Measurements from ENCODE around the gene POT1.

The POT1 gene

GRCh38 chr7:124781418-124781817 lies 148.2 kb downstream of the POT1 start:
- no peak overlapping the region for H3K4me3 ChIP-seq (ENCODE audit: low read length)
- H3K9me3 ChIP-seq (ENCODE audit: control insufficient read depth, low read depth, low read length), result no peaks in the 10 kb centered on the region
- H3K36me3 ChIP-seq (ENCODE audit: control insufficient read depth, low read depth, low read length), result no peaks in the 10 kb centered on the region
- no peaks in the 10 kb centered on the region for H3K27me3 ChIP-seq (ENCODE audit: control insufficient read depth, insufficient read depth, low read length)
- H3K9ac ChIP-seq (ENCODE audit: low read length), result no peak overlapping the region
- H3K27ac ChIP-seq (ENCODE audit: low read length), result no peak overlapping the region
- H3K4me1 ChIP-seq (ENCODE audit: control insufficient read depth, low read depth, low read length), result peaks cover 18% of the 10 kb centered on the region

DNA sequence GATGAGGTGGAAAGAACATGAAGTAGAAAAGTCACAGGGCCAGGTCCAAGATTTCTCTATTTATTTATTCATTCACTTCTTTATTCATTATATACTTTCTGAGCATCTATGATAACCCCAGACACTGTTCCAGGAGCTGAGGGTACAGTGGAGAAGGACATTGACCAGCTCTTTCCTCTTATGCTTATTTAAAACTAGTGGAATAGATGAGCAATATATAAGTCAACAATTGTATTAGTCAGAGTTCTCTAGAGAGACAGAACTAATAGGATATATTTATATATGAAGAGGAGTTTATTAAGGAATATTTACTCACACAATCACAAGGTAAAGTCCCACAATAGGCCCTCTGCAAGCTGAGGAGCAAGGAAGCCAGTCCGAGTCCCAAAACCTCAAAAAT lies 149.0 kb downstream of the POT1 start:
- Histone ChIP-seq H3K4me1 (ENCODE audit: control insufficient read depth, low read depth, low read length) (peaks cover 18% of the 10 kb centered on the region), H3K4me3 (ENCODE audit: low read length) (no peak overlapping the region)

DNA sequence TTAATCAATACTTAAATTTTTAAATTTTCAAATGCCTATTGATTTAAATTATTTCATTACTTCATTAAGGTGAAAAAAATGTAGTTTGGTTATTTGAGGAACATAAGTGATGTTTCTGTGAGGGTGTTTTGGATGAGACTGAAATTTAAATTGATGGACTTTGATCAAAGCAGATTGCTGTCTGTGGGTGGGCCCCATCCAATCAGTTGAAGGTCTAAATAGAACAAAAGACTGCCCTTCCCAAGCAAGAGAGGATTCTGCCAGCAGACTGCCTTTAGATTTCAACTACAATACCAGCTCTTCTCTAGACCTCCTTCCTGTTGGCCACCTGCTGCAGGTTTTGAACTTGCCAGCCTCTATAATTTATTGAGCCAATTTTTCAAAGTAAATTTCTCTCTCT lies 149.6 kb downstream of the POT1 start:
- Histone ChIP-seq H3K36me3 (ENCODE audit: control insufficient read depth, low read depth, low read length) (no peaks in the 10 kb centered on the region), H3K27me3 (ENCODE audit: control insufficient read depth, insufficient read depth, low read length) (no peaks in the 10 kb centered on the region), H3K9me3 (ENCODE audit: control insufficient read depth, low read depth, low read length) (no peaks in the 10 kb centered on the region), H3K27ac (ENCODE audit: low read length) (no peak overlapping the region), H3K9ac (ENCODE audit: low read length) (no peak overlapping the region), H3K4me3 (ENCODE audit: low read length) (no peak overlapping the region), H3K4me1 (ENCODE audit: control insufficient read depth, low read depth, low read length) (peaks cover 18% of the 10 kb centered on the region)

More for the DNA sequence above, 149.0 kb downstream of the POT1 start:
- no peak overlapping the region for H3K27ac ChIP-seq (ENCODE audit: low read length)
- no peaks in the 10 kb centered on the region for H3K9me3 ChIP-seq (ENCODE audit: control insufficient read depth, low read depth, low read length)
- no peaks in the 10 kb centered on the region for H3K36me3 ChIP-seq (ENCODE audit: control insufficient read depth, low read depth, low read length)
- H3K9ac ChIP-seq (ENCODE audit: low read length), result no peak overlapping the region
- no peaks in the 10 kb centered on the region for H3K27me3 ChIP-seq (ENCODE audit: control insufficient read depth, insufficient read depth, low read length)

DNA sequence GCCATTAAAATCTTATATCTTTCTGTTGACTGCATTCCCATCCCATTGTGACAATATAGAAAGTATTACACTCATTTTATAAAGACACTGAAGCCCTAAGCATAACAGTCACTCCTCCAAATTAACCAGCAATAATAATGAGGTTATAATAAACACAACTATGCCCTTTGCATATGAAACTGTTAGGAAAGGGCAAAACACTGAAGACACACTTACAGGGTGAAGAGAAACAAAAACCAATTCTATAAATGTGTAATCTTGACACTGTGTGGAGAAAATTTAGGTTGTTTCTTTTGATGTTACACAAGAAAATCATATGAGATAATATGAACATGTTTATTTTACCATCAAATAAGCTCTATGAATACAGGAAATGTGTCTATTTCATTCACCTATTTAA lies 150.0 kb downstream of the POT1 start:
- Histone ChIP-seq H3K36me3 (ENCODE audit: control insufficient read depth, low read depth, low read length) (no peaks in the 10 kb centered on the region), H3K4me3 (ENCODE audit: low read length) (no peak overlapping the region), H3K9ac (ENCODE audit: low read length) (no peak overlapping the region)

DNA sequence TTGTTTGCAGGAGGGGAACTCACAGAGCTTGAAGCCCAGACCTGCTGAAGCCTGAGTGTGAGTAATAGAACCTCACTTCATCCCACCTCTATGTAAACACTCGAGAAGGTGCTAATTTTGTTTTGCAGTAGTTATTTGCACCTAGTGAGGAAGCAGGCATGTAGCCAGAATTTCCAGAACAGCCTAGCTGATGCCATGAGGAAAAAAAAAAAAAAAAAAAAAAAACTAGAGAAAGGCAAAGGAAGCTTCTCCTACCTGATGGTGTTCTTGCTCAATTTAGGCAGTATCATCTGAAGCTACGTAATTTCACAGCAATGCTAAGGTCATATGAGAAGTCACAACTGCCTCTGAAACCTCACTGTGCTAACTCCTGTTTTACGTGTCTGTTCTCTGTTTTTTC lies 150.4 kb downstream of the POT1 start:
- Histone ChIP-seq H3K9me3 (ENCODE audit: control insufficient read depth, low read depth, low read length) (no peaks in the 10 kb centered on the region), H3K27ac (ENCODE audit: low read length) (no peak overlapping the region), H3K4me3 (ENCODE audit: low read length) (no peak overlapping the region), H3K9ac (ENCODE audit: low read length) (no peak overlapping the region), H3K4me1 (ENCODE audit: control insufficient read depth, low read depth, low read length) (peaks cover 15% of the 10 kb centered on the region), H3K36me3 (ENCODE audit: control insufficient read depth, low read depth, low read length) (no peaks in the 10 kb centered on the region), H3K27me3 (ENCODE audit: control insufficient read depth, insufficient read depth, low read length) (no peaks in the 10 kb centered on the region)

More for the DNA sequence above, 150.0 kb downstream of the POT1 start:
- H3K9me3 ChIP-seq (ENCODE audit: control insufficient read depth, low read depth, low read length), result no peaks in the 10 kb centered on the region
- H3K27me3 ChIP-seq (ENCODE audit: control insufficient read depth, insufficient read depth, low read length), result no peaks in the 10 kb centered on the region
- H3K27ac ChIP-seq (ENCODE audit: low read length), result no peak overlapping the region
- peaks cover 15% of the 10 kb centered on the region for H3K4me1 ChIP-seq (ENCODE audit: control insufficient read depth, low read depth, low read length)

DNA sequence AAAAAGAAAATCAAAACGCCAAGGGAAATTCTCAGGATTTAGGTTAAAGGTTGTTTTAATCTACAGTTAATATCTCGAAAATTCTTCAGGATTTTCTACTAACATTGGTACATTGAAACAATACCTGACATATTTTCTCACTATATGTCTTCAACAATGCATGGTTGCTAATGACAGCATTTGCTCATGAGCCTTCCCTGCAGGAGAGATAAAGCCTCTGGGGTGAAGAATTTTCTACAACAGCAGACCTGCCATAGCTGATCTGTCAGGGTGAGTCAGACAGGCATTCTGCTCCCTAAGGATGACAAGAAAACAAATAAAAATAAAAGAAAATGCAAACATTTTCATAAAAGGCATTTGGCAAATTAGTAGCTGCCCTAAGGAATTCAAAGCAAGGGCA lies 152.4 kb downstream of the POT1 start:
- H3K4me1 ChIP-seq (ENCODE audit: control insufficient read depth, low read depth, low read length), result peaks cover 7% of the 10 kb centered on the region
- no peaks in the 10 kb centered on the region for H3K9me3 ChIP-seq (ENCODE audit: control insufficient read depth, low read depth, low read length)
- H3K27me3 ChIP-seq (ENCODE audit: control insufficient read depth, insufficient read depth, low read length), result no peaks in the 10 kb centered on the region
- H3K27ac ChIP-seq (ENCODE audit: low read length), result no peak overlapping the region
- H3K4me3 ChIP-seq (ENCODE audit: low read length), result no peak overlapping the region
- no peak overlapping the region for H3K9ac ChIP-seq (ENCODE audit: low read length)
- no peaks in the 10 kb centered on the region for H3K36me3 ChIP-seq (ENCODE audit: control insufficient read depth, low read depth, low read length)

DNA sequence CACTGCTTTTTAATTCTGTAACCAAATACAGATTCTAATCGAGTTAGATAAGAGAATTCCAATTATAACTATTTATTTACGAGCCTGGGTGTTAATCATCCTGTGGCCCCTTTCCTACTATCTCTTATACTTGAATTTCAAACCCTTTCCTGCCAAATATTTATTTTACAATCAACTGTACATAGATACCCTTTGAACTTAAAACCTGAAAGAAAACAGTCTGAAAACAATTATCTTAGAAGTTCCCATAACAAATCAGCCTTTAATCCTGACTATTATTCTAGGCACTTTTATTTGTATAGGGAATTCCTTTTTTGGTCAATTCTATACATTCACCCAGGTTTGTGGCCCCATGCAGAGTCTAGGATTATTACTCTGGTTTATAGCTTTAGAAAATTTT lies 153.5 kb downstream of the POT1 start:
- Histone ChIP-seq H3K27me3 (ENCODE audit: control insufficient read depth, insufficient read depth, low read length) (no peaks in the 10 kb centered on the region), H3K27ac (ENCODE audit: low read length) (no peak overlapping the region), H3K4me1 (ENCODE audit: control insufficient read depth, low read depth, low read length) (no peaks in the 10 kb centered on the region), H3K36me3 (ENCODE audit: control insufficient read depth, low read depth, low read length) (no peaks in the 10 kb centered on the region), H3K4me3 (ENCODE audit: low read length) (no peak overlapping the region), H3K9ac (ENCODE audit: low read length) (no peak overlapping the region), H3K9me3 (ENCODE audit: control insufficient read depth, low read depth, low read length) (no peaks in the 10 kb centered on the region)

DNA sequence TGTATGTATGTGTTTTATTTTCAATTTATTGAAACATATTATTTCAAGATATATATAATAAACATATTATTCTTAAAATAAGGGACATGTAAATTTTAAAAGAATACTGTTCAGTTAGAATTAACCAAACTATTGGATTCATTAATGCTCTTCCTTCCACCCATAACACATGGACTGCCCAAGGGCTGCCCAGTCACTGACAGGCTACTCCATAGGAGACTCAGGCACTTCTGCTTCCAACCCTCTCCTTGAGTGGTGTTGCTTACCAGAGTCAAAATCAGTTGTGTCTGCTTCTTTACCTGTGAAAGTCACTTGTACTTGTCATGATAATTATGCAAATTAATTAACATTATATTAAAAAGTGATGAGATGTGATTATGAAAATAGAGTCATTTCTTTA lies 154.2 kb downstream of the POT1 start:
- no peaks in the 10 kb centered on the region for H3K36me3 ChIP-seq (ENCODE audit: control insufficient read depth, low read depth, low read length)
- H3K9ac ChIP-seq (ENCODE audit: low read length), result no peak overlapping the region
- H3K27ac ChIP-seq (ENCODE audit: low read length), result no peak overlapping the region
- H3K27me3 ChIP-seq (ENCODE audit: control insufficient read depth, insufficient read depth, low read length), result no peaks in the 10 kb centered on the region
- H3K9me3 ChIP-seq (ENCODE audit: control insufficient read depth, low read depth, low read length), result no peaks in the 10 kb centered on the region
- H3K4me3 ChIP-seq (ENCODE audit: low read length), result no peak overlapping the region
- peaks cover 3% of the 10 kb centered on the region for H3K4me1 ChIP-seq (ENCODE audit: control insufficient read depth, low read depth, low read length)

GRCh38 chr7:124773938-124774337 lies 155.7 kb downstream of the POT1 start:
- H3K36me3 ChIP-seq (ENCODE audit: control insufficient read depth, low read depth, low read length), result no peaks in the 10 kb centered on the region
- no peak overlapping the region for H3K4me3 ChIP-seq (ENCODE audit: low read length)
- no peaks in the 10 kb centered on the region for H3K9me3 ChIP-seq (ENCODE audit: control insufficient read depth, low read depth, low read length)
- H3K4me1 ChIP-seq (ENCODE audit: control insufficient read depth, low read depth, low read length), result peaks cover 4% of the 10 kb centered on the region
- no peaks in the 10 kb centered on the region for H3K27me3 ChIP-seq (ENCODE audit: control insufficient read depth, insufficient read depth, low read length)
- no peak overlapping the region for H3K9ac ChIP-seq (ENCODE audit: low read length)
- no peak overlapping the region for H3K27ac ChIP-seq (ENCODE audit: low read length)

DNA sequence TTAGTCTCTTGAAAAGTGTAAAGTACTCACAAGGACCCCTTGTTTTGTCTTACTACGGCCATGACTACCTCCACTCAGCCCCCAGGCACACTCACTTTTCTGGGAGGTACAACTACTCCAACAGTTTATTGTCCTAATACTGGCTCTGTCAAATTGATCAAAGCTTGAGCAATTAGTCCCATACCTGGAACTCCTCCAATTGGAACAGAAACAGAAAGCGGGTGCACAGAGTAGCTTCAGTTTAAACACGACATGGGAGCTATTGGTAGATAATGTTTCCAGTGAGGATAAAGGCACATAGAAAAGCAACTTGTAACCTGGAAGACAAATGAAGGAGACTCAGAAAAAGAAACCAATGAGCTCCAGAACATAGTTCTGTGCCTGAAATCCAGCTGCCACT lies 156.3 kb downstream of the POT1 start:
- no peak overlapping the region for H3K4me3 ChIP-seq (ENCODE audit: low read length)
- no peak overlapping the region for H3K9ac ChIP-seq (ENCODE audit: low read length)
- H3K36me3 ChIP-seq (ENCODE audit: control insufficient read depth, low read depth, low read length), result no peaks in the 10 kb centered on the region
- no peaks in the 10 kb centered on the region for H3K9me3 ChIP-seq (ENCODE audit: control insufficient read depth, low read depth, low read length)
- no peak overlapping the region for H3K27ac ChIP-seq (ENCODE audit: low read length)
- H3K27me3 ChIP-seq (ENCODE audit: control insufficient read depth, insufficient read depth, low read length), result no peaks in the 10 kb centered on the region
- peaks cover 4% of the 10 kb centered on the region for H3K4me1 ChIP-seq (ENCODE audit: control insufficient read depth, low read depth, low read length)

Measured in iPS-18a (cell line).